GM19240 (cell line): ENCODE data around the gene KDM4B.
"Not testable (repeated sequence)": the region's sequence is repeated elsewhere in the genome, so short reads cannot be mapped to it uniquely, and the experiment has no call there.

Source experiments
- DNase-seq: peaks from one replicate; pipeline ENCODE4 v3.0.0; 2011; ENCODE audit warnings: low spot score; ENCODE audit not compliant: insufficient read length

KDM4B gene

GRCh38 chr19:4967738-4968461, 1.0 kb upstream of the KDM4B start:
- DNase-seq: no peak

DNA sequence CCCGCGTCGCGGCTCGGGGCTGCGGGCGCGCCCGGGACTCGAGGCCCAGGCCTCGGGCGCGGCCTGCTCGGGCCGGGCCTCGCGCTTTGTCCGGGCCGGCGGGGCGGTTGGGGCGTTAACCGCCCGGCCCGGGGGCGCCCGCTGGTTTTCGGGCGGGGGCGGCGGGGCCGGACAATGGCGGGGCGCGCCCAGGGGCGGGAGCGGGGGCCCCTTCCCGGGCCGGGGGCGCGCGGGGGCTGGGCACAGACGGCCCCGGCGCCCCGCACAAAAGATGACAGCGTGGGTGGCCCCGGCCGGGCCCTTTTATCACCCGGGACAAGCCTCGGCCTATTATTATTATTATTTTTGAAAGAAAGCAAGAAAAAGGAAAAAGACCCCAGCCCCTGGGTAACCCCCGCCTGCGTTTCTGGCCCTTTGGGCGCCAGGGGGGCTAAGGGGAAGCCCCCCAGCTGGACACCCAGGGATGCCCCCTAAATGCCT, 419 bp downstream of the KDM4B start:
- DNase-seq: no peak

GRCh38 chr19:4969772-4970531, 1.0 kb downstream of the KDM4B start:
- DNase-seq: peak; percentile 41

DNA sequence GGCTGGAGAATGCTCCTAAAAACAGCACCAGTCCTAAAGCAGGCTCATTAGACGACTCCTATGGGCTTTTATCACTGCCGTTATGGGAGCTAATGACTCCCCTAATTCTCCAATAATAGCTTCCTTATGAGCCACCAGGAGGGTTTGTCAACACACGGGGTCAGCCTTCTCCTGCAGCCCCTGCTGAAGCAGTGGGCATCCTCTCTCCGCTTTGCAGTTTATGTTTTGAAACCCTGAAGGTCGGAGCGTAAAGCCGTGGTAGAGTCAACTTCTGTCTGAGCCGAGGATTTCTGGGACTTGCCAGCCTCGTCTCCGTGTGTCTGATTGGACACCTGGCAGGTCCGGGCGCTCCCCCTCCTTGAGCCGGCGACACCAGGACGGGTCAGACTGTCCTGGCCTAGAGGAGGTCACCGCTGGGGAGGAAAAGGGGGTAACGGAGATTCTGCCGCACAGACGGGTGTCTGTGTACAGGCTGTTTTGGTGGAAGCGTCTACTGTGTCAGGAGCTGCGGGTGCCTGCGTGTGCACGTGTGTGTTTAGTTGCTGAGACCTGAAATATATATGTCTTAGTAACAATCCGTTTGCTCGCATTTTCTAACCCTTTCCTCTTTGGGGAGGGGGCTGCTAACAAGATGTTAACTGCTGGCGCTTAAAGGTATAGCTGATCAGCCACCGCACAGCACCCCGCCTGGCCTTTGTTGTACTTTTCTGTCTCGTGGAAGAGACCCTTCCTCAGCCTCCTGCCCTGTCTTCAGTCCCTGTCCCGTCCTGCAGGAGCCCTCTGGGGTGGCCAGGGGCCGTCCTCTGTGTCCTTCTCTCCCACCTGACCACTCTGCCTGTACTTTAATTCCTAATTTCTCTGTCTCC, 1.9 kb downstream of the KDM4B start:
- DNase-seq: no peak

DNA sequence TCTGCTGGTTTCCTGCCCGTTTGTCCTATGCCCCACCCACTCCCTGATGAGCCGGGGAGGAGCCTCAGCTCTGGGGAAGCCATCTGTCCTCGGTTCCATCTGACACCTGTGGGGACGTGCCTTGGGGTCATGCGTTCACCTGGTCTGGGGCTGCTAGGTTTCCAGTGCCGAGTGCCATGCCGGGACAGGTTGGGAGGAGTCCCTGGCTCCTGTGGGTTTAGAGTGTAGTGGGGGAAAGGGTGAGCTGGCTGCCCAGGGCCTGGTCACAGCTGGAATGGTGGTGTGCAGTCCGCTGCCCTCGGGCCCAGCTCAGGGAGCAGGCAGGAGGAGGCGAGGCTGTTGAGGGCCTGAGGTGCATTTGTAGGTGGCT, 2.5 kb downstream of the KDM4B start:
- no peak for DNase-seq

DNA sequence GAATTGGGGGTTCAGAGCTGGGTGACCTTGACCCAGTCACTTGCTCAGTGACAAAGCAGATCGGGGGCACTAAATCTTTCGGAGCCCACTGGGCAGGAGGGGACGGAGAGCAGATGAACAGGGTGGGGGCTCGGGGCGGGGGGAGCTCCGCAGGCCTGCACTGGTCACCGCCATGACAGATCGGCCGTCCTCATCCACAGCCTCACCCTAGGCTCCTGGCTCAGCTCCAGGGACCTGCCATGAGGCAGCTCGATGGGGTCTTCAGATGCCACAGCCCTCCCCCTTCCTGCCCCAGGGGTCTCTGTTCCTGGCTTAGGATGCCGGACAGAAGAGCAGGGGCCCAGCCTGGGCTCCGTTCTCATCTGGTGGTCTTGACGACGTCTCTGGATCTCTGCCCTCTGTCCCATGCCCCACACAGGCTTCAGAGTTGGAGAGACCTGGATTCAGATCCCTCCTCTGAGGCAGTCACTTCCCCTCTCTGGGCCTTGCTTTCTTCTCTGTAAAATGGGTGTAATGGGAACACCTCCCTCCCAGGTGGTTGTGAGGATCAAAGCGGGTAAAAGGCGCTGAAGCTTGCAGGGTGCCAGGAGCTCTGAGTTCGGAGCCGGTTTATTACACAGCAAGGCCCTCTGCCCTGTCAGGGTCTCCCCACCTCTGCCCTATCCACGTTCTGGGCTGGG, 3.0 kb downstream of the KDM4B start:
- no peak for DNase-seq

DNA sequence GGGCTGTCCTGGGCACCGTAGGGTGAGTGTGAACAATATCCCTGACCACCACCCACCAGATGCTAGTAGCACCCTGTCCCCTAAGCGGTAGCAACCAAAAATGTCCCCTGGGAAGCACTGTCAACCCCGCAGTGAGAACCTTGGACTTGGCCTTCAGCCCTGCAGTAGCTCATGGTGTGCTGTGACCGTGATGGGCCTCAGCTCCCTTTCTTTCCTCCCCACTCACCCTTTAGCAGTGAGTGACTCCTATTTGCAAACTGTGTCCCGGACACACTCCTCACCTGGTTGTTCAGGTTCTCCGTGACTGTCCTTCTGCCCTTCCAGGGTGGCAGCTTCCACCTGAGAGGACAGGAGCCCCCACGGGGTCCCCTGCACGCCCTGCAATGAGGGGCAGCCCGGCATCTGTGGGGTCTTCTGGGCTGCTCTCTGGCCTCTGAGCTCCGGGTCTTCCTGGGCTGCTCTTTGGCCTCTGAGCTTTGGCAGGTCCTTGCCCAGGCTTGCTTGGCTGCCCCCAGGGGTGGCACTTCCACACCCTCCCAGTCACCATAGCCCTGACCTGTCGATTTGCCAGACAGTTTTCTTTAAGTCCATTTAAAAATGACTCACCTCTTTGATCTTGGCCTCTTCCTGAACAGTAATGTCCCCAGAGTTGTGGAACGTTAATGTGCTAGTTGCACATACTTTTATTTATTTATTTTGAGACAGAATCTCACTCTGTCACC, 3.8 kb downstream of the KDM4B start:
- DNase-seq: no peak

GRCh38 chr19:4974880-4975469, 6.1 kb downstream of the KDM4B start:
- no peak for DNase-seq

- not testable (repeated sequence) for DNase-seq
Observed at GRCh38 chr19:4975601-4976000, 6.7 kb downstream of the KDM4B start.

- DNase-seq: no peak
Observed at GRCh38 chr19:4976401-4977298, 7.7 kb downstream of the KDM4B start.

- no peak for DNase-seq
Observed at GRCh38 chr19:4977299-4978174, 8.6 kb downstream of the KDM4B start.

DNA sequence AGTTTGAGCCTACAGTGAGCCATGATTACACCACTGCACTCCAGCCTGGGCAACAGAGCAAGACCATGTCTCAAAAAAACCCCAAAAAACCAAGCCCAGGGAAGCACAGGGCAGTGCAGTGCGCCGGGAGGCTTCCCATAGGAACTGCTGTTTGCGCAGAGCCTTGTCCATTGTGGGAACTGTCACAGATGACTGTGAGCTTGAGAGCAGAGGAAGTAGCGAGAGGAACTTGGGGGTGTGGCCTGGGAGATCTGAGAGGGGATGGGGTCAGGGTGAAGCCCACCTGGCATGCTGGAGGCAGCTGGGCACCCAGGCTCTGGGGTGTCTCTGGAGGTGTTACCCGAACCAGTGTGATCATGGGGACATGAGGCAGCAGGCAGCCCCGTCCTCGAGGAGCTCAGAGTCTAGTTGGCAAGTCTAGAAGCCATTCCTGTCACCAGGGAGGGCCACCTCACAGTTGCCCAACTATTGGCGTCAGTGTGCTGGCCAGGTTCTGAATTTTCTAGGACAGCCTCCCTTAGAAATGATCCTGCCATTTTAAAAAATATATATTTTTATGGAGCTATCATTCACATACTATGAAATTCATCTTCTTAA, 10.4 kb downstream of the KDM4B start:
- DNase-seq: no peak

DNA sequence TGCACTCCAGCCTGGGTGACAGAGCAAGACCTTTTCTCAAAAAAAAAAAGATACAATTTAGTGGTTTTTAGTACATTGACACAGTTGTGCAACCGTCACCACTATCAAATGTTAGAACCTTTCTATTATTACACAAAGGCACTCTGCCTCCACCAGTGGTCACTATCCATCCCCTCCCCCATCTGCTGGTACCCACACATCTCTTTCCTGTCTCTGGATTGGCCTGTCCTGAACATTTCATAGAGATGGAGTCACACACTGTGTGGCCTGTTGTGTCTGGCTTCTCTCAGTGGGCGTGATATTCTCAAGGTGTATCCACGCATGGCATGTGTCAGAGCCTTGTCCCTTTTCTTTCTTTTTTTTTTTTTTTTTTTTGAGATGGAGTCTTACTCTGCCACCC, 11.2 kb downstream of the KDM4B start:
- DNase-seq: no peak

DNA sequence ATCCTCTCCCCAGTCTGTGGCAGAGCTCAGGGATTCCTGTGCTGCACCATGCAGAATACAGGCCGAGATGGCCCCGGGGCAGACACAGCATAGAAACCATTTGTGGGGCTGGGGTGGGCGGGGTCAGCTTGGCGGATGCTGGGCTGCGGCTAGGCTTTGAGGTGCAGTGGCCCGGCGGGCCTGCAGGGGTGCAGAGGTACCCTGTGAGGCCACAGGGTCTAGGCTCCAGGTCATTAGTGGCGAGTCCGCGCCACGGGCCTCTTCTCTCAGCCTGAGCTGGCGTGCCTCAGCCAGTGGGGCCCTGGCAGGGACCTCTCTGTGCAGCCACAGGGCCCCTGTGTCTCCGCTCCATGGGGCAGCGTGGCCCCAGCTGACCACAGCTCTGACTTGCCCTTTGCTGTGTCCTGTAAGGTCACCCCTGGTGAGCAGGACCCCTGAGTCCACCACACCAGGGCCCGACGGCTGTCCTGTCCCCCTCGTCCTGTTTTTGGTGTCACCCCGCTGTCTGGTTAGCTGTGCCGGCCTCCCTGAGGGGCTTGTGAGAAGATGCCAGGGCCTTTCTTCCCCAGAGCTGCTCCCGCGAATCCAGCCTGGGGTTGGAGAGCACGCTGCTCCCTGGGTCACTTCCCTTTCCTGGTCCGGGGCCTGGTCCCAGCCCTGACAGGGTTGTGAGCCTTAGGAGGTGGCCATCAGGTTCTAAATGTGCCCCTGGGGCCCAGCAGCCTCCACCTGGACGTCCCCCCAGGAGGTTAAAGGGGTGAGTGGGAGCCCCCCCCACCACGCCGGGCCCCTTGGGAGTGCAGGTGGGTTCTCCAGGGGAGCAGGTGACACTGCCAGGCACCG, 12.1 kb downstream of the KDM4B start:
- DNase-seq: no peak

- DNase-seq: no peak
Observed at GRCh38 chr19:4981681-4981958, 12.7 kb downstream of the KDM4B start.

GRCh38 chr19:4983346-4984105, 14.6 kb downstream of the KDM4B start:
- DNase-seq: no peak

DNA sequence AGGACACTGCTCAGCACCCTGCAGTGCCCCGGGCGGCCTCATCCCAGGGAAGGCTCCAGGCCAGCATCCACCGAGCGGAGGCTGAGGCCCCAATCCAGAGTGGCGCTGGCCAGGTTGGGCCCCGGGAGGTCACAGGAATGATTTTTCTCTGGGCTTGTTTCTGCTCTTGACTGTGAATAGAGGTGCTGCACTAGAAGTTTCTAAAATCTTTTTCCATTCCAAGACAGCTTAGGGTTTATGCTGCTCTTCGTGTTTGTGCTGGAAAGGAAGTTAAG, 15.1 kb downstream of the KDM4B start:
- DNase-seq: no peak
